ENCODE data around the gene NCOR1. TPM values are rescaled to one million over a fixed set of nuclear protein-coding genes. Genes with fewer than 3 reads are reported as not detected.

The NCOR1 gene
- total and polyA plus RNA-seq, 2 of the 13 experiments (the other 11 are each of a cell fraction or from before 2014, with no cell fraction given), result 57.0 to 71.7 TPM

DNA sequence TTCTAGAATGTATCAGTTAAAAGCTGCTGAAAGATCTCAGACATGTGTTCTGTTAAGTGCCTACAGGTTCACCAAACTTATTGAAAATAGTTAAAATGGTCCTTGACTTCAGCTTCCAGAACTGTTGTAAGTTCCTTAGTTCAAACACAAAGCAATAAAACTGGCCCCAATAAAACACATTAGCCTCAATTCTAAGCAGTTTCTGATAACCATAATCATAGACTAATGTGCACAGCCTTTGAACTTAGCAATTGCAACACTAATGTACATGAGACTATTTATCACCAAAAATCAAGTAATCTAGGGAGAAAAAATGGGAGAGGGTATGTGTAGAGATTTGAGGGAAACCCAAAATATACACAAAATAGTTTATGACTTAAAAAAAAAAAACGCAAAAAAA is 17.1 kb upstream of the NCOR1 start:
- Histone ChIP-seq H3K36me3 (replicated peaks in 1 of 2; ENCODE audit: control insufficient read depth in 1 of 2, insufficient read depth in 2 of 2, low read length in 2 of 2) (peaks cover 0 to 6% of the 10 kb centered on the region in 2 experiments; a peak in 2 of 5 replicates), H3K4me2 (ENCODE audit: low read depth, low read length) (no peak overlapping the region), H3K79me2 (ENCODE audit: insufficient read depth, low read length) (peaks cover 3% of the 10 kb centered on the region), H2AFZ (ENCODE audit: low read length) (no peak overlapping the region), H3K27ac (ENCODE audit: extremely low read length, insufficient read depth, low read length) (no peak overlapping the region), H3K9ac (ENCODE audit: insufficient read depth, low read depth, low read length) (no peak overlapping the region), H3K27me3 (ENCODE audit: control insufficient read depth in 1 of 2, insufficient read depth in 2 of 2, low read length in 2 of 2) (no peaks in the 10 kb centered on the region), H3K9me3 (ENCODE audit: low read length) (no peaks in the 10 kb centered on the region), H3K4me1 (ENCODE audit: insufficient read depth, low read length) (peaks cover 6% of the 10 kb centered on the region; the same call in 1 of the 2 replicates), H3K4me3 (replicated peaks in 1 of 3; ENCODE audit: insufficient read depth in 1 of 3, low read depth in 2 of 3, low read length in 3 of 3) (no peak overlapping the region), H4K20me1 (ENCODE audit: insufficient read depth, low read length) (no peaks in the 10 kb centered on the region)
- intact Hi-C loops (cut with micrococcal nuclease; ENCODE audit: unreplicated experiment), result no loop called here
- ChIA-PET POLR2A (no interaction called here), CTCF (ENCODE audit: low intra/inter-chr PET ratio, low total read pairs) (no interaction called here)
- DNase-seq (ENCODE audit: low spot score) (no peak), FAIRE-seq (no peak), ATAC-seq (no peak)
- in situ Hi-C loops (cut with HindIII; ENCODE audit: extremely low pct_ligation_motif_present, low pct_unique_long_range_greater_than_20kb), result no loop called here
- 89% methylated on average over 1 of the region's 1 CpG for WGBS (ENCODE audit: low lambda C conversion rate)
- no TSS peak for BruUV-seq (replicated peaks)
- TF ChIP-seq RORA (CRISPR knock-in tag; IDR thresholded peaks at IDR 0.05) (no peak), NFKB2 (CRISPR knock-in tag; IDR thresholded peaks at IDR 0.05; ENCODE audit: borderline replicate concordance) (no peak), HMG20A (CRISPR knock-in tag; IDR thresholded peaks at IDR 0.05; ENCODE audit: borderline replicate concordance) (no peak), NFRKB (IDR thresholded peaks at IDR 0.05) (no peak), ZNF274 (CRISPR knock-in tag; IDR thresholded peaks at IDR 0.05) (no peak), HCFC1 (IDR thresholded peaks at IDR 0.05; ENCODE audit: low read depth, low read length) (no peak), BRD4 (CRISPR knock-in tag; IDR thresholded peaks at IDR 0.05) (no peak), FOSL2 (CRISPR knock-in tag; IDR thresholded peaks at IDR 0.05) (no peak)
- TF ChIP-seq, protein P1, sequence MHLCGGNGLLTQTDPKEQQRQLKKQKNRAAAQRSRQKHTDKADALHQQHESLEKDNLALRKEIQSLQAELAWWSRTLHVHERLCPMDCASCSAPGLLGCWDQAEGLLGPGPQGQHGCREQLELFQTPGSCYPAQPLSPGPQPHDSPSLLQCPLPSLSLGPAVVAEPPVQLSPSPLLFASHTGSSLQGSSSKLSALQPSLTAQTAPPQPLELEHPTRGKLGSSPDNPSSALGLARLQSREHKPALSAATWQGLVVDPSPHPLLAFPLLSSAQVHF (CRISPR knock-in tag; IDR thresholded peaks at IDR 0.05), result no peak
- TF ChIP-seq, protein P2, sequence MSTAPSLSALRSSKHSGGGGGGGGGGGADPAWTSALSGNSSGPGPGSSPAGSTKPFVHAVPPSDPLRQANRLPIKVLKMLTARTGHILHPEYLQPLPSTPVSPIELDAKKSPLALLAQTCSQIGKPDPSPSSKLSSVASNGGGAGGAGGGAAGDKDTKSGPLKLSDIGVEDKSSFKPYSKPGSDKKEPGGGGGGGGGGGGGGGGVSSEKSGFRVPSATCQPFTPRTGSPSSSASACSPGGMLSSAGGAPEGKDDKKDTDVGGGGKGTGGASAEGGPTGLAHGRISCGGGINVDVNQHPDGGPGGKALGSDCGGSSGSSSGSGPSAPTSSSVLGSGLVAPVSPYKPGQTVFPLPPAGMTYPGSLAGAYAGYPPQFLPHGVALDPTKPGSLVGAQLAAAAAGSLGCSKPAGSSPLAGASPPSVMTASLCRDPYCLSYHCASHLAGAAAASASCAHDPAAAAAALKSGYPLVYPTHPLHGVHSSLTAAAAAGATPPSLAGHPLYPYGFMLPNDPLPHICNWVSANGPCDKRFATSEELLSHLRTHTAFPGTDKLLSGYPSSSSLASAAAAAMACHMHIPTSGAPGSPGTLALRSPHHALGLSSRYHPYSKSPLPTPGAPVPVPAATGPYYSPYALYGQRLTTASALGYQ (CRISPR knock-in tag; IDR thresholded peaks at IDR 0.05), result no peak
- TF ChIP-seq, protein P3, sequence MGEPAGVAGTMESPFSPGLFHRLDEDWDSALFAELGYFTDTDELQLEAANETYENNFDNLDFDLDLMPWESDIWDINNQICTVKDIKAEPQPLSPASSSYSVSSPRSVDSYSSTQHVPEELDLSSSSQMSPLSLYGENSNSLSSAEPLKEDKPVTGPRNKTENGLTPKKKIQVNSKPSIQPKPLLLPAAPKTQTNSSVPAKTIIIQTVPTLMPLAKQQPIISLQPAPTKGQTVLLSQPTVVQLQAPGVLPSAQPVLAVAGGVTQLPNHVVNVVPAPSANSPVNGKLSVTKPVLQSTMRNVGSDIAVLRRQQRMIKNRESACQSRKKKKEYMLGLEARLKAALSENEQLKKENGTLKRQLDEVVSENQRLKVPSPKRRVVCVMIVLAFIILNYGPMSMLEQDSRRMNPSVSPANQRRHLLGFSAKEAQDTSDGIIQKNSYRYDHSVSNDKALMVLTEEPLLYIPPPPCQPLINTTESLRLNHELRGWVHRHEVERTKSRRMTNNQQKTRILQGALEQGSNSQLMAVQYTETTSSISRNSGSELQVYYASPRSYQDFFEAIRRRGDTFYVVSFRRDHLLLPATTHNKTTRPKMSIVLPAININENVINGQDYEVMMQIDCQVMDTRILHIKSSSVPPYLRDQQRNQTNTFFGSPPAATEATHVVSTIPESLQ (CRISPR knock-in tag; conservative IDR thresholded peaks at IDR 0.05), result no peak
- TF ChIP-seq, protein P4, sequence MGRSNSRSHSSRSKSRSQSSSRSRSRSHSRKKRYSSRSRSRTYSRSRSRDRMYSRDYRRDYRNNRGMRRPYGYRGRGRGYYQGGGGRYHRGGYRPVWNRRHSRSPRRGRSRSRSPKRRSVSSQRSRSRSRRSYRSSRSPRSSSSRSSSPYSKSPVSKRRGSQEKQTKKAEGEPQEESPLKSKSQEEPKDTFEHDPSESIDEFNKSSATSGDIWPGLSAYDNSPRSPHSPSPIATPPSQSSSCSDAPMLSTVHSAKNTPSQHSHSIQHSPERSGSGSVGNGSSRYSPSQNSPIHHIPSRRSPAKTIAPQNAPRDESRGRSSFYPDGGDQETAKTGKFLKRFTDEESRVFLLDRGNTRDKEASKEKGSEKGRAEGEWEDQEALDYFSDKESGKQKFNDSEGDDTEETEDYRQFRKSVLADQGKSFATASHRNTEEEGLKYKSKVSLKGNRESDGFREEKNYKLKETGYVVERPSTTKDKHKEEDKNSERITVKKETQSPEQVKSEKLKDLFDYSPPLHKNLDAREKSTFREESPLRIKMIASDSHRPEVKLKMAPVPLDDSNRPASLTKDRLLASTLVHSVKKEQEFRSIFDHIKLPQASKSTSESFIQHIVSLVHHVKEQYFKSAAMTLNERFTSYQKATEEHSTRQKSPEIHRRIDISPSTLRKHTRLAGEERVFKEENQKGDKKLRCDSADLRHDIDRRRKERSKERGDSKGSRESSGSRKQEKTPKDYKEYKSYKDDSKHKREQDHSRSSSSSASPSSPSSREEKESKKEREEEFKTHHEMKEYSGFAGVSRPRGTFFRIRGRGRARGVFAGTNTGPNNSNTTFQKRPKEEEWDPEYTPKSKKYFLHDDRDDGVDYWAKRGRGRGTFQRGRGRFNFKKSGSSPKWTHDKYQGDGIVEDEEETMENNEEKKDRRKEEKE (IDR thresholded peaks at IDR 0.05), result no peak
- TF ChIP-seq, protein P5, sequence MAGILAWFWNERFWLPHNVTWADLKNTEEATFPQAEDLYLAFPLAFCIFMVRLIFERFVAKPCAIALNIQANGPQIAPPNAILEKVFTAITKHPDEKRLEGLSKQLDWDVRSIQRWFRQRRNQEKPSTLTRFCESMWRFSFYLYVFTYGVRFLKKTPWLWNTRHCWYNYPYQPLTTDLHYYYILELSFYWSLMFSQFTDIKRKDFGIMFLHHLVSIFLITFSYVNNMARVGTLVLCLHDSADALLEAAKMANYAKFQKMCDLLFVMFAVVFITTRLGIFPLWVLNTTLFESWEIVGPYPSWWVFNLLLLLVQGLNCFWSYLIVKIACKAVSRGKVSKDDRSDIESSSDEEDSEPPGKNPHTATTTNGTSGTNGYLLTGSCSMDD (CRISPR knock-in tag; IDR thresholded peaks at IDR 0.05), result no peak
- TF ChIP-seq, protein P6, sequence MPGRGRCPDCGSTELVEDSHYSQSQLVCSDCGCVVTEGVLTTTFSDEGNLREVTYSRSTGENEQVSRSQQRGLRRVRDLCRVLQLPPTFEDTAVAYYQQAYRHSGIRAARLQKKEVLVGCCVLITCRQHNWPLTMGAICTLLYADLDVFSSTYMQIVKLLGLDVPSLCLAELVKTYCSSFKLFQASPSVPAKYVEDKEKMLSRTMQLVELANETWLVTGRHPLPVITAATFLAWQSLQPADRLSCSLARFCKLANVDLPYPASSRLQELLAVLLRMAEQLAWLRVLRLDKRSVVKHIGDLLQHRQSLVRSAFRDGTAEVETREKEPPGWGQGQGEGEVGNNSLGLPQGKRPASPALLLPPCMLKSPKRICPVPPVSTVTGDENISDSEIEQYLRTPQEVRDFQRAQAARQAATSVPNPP (CRISPR knock-in tag; IDR thresholded peaks at IDR 0.05), result no peak
- TF ChIP-seq, protein P7, sequence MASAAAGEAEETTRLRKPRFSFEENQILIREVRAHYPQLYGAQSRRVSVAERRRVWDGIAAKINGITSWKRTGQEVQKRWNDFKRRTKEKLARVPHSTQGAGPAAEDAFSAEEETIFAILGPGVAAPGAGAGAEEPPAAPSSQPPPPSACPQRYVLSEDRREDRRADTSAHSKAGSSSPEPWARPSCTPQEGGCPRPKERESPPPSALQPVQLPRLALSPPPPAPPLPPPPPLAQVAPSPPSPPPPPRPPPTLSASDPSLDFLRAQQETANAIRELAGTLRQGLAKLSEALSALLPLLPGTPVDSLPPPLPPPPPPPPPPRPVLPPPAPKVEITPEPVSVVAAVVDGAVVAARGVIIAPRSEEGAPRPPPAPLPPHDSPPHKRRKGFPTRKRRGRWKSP (CRISPR knock-in tag; IDR thresholded peaks at IDR 0.05), result no peak
